ENCODE results near the gene MLPH.

The MLPH gene

DNA sequence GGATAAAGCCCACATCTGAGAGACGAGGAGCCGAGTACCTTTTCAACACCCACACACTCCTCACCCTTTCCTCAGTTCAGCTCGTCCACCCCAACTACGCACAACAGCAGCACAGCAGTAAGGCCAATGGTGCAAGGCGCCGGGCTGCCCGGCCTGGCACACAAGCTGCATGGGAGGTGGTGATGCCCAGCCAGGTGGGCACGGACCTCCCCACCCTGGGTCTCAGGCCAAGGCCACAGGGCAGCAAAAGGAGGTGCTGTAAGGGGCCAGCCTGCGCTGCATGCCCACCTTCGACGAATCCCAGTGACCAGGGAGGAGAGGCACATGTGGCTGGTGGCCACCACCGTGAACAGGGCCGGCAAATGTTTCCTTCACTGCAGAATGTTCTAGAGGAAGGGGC is 36.5 kb upstream of the MLPH start:
- no peak overlapping the region for H3K27ac ChIP-seq
- no peak for TF ChIP-seq ZFX (IDR thresholded peaks at IDR 0.05)
- TF ChIP-seq, protein P1, sequence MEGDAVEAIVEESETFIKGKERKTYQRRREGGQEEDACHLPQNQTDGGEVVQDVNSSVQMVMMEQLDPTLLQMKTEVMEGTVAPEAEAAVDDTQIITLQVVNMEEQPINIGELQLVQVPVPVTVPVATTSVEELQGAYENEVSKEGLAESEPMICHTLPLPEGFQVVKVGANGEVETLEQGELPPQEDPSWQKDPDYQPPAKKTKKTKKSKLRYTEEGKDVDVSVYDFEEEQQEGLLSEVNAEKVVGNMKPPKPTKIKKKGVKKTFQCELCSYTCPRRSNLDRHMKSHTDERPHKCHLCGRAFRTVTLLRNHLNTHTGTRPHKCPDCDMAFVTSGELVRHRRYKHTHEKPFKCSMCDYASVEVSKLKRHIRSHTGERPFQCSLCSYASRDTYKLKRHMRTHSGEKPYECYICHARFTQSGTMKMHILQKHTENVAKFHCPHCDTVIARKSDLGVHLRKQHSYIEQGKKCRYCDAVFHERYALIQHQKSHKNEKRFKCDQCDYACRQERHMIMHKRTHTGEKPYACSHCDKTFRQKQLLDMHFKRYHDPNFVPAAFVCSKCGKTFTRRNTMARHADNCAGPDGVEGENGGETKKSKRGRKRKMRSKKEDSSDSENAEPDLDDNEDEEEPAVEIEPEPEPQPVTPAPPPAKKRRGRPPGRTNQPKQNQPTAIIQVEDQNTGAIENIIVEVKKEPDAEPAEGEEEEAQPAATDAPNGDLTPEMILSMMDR (conservative IDR thresholded peaks at IDR 0.05) = no peak

DNA sequence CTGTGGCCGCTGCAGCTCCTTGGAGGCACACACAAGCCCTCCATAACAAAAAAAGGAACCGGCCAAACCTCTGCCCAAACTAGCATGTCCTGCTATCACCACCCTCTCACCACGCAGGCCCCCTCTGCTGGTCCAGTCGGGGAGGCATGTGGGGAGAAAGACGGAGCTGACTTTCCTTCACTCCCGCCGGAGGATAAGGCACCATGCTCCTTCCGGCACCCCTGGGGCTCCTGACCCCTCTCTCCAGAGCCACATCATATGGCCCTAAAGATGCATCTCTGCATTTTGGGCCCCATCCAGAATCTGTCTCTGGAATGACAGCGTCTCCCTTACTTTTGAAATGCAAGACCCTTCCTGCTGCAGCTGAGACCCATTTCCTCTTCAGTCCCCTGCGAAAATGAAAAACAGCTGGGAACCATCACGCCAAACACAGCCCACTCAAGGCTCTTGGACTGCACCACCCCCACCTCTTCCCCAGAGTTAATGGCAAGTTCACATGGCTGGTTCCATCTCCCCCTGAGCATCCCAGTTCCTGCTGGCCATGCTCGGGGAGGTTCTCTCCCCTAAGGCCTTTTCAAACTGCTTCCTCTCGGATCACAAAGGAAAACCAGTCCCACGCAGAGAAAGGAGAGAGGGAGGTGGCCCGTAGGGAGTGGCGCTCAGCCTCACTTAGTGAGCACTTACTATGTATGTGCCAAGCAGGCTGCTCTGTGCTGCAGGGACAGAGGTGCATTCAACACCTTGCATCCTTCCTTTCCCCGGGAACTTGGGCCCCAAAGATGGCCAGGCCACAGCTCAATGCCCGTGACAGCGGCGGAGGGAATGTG is 35.2 kb upstream of the MLPH start:
- TF ChIP-seq, protein P1 (conservative IDR thresholded peaks at IDR 0.05) = no peak
- no peak for TF ChIP-seq ZFX (IDR thresholded peaks at IDR 0.05)
- no peak overlapping the region for H3K27ac ChIP-seq

DNA sequence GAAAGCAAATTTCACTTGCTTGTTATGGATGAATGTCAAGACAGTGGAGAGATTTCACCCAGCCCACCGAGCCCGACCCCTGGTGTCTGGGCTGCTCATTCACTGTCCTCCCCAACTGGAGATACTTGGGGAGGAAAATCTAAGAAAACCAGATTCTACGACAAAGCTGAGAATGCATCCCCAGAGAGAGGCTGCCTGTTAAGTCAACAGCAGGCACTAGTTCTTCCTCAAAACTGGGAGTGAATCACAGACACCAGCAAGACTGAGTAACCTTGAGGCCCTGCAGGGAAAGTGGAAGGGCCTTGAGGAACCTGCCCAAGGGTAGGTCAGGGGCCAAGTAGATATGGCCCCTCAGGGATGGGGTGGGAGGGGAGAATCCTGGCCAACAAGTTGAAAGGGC is 34.2 kb upstream of the MLPH start:
- no peak overlapping the region for H3K27ac ChIP-seq
- TF ChIP-seq ZFX (IDR thresholded peaks at IDR 0.05) = no peak
- TF ChIP-seq, protein P1 (conservative IDR thresholded peaks at IDR 0.05) = no peak

DNA sequence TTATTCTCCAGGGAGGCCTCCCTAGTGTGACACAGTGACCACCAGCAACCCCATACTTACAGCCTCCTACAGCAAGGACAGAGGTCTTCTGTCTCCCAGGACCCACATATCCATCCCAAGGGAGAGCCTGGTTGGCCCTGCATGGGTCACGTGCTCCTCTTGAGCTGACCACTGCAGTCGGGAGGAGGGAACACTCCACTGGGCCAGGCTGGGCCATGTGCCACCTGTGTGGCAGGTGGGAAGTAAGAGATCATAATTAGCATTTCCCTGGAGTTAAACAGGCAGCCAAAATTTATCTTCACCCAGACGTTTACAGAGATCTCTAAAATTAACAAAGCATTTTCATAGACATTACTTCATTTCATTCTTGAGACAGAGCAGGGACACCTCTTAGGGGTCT is 33.4 kb upstream of the MLPH start:
- no peak for TF ChIP-seq ZFX (IDR thresholded peaks at IDR 0.05)
- TF ChIP-seq, protein P1 (conservative IDR thresholded peaks at IDR 0.05) = no peak
- no peak overlapping the region for H3K27ac ChIP-seq

DNA sequence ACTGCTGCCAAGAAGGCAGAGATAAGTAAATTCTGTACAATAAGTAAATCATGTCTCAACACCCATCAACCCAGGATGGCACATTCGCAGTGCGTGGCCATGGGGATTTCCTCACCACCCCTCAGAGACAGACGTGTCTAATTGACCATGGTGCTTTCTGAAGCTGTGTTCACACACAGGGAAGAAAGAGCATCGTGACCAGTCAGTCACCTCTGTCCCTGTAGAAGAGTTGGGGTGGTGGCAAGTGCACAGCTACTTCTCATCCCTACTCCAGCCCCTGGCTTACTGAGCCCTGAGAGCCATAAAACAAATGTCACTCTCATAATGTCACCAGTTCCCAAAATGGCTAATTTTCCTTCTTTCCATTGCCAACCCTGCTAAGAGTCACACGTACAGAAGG is 31.3 kb upstream of the MLPH start:
- no peak overlapping the region for H3K27ac ChIP-seq
- TF ChIP-seq, protein P1 (conservative IDR thresholded peaks at IDR 0.05) = no peak
- no peak for TF ChIP-seq ZFX (IDR thresholded peaks at IDR 0.05)

DNA sequence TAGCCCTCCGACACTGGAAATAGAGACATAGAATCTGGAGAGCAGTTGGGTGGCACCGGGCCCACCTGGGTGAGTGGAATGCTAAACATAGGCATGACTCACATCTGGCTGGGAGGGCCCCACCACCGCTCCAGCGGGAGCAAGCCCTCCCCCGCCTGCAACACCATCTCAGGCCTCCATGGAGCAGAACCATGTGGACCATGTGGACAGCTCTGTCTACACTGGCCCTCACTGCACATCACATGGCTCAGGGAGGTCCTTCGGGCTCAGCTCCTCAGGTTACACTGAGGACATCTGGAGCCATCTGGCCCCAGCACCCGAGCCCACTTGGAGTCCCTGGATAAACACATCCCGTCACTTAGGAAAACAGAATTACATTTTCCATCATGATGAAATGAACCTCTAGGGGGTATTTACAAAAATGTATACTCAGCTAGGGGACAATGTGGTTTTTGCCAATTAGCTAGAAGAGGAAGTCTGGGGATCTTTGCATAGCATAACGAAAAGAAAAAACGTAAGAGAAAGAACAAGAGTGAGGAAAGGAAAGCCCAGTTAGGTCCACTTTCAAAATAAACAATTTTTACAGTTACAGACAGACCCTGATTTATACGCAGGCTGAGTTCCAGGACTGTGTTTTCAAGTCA is 30.7 kb upstream of the MLPH start:
- no peak overlapping the region for H3K27ac ChIP-seq
- TF ChIP-seq ZFX (IDR thresholded peaks at IDR 0.05) = no peak
- TF ChIP-seq, protein P1 (conservative IDR thresholded peaks at IDR 0.05) = no peak

DNA sequence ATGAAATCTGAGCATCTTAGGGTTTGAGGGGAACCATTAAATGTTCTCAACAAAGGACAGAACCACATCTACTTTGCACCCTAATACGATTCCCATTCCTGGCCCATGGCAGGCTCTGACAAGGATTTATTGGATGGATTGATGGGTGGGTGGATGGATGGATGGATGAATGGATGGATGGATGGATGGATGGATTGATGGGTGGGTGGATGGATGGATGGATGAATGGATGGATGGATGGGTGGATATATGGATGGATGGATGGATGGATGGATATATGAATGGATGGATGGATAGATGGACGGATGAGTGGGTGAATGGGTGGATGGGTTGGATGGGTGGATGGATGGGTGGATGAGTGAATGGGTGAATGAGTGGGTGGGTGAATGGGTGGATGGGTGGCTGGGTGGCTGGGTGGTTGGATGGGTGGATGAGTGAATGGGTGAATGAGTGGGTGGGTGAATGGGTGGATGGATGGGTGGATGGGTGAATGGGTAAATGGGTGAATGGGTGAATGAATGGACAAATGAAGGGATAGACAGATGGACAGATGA is 29.6 kb upstream of the MLPH start:
- H3K27ac ChIP-seq = no peak overlapping the region
- TF ChIP-seq ZFX (IDR thresholded peaks at IDR 0.05) = no peak
- TF ChIP-seq, protein P1 (conservative IDR thresholded peaks at IDR 0.05) = no peak

All from C4-2B (cell line).